Esophagus squamous epithelium (tissue), 5 donors: ENCODE data around the gene TCF12. TPM values are rescaled to one million over a fixed set of nuclear protein-coding genes. Genes with fewer than 3 reads are reported as not detected.

Experiments used
- DNase-seq: peaks from one replicate; lab custom pipeline; 2025; lab: John Stamatoyannopoulos, UW
- H3K27ac ChIP-seq, 4 donors: fragments of 200-600 bp; sonication (generic); one replicate each; pipeline ENCODE4 v1.5.1; 2016 to 2019; ENCODE audit warnings: mild to moderate bottlenecking in 1 of 4
- H3K27me3 ChIP-seq, 4 donors: fragments of 200-600 bp; sonication (generic); 1 replicate in 3 of 4; 2 replicates in 1 of 4; pipeline versions ENCODE4 v1.5.1 to v1.6.0; 2017 to 2021; ENCODE audit warnings: antibody characterized with exemption in 1 of 4
- H3K36me3 ChIP-seq, 3 donors: fragments of 200-600 bp; sonication (generic); one replicate each; pipeline ENCODE4 v1.5.1; 2016 to 2019
- H3K4me1 ChIP-seq, 3 donors: fragments of 200-600 bp; sonication (generic); one replicate each; pipeline ENCODE4 v1.5.1; 2017 to 2019
- H3K4me3 ChIP-seq, 4 donors: fragments of 200-600 bp; sonication (generic); 1 replicate in 3 of 4; 2 replicates in 1 of 4; pipeline ENCODE4 v1.5.1; 2016 to 2019; ENCODE audit warnings: mild to moderate bottlenecking in 2 of 4, moderate library complexity in 1 of 4
- H3K9me3 ChIP-seq, 3 donors: fragments of 200-600 bp; sonication (generic); one replicate each; pipeline ENCODE4 v1.5.1; 2016 to 2019
- POLR2A ChIP-seq, 4 donors: fragments of 450-650 bp; IDR thresholded peaks; one replicate each; pipeline ENCODE4 v1.6.1; 2017; ENCODE audit warnings: antibody characterized with exemption in 4 of 4, mild to moderate bottlenecking in 4 of 4, moderate library complexity in 3 of 4
- WGBS, 2 donors: methylation state at CpG; one replicate each; pipeline ENCODE4 v1.1.5; 2018; 5-methylcytosine and 5-hydroxymethylcytosine counted together
- intact Hi-C: fragments of 100-400 bp; cut with DNase I; formaldehyde crosslinking; loops from one replicate; pipeline ENCODE4 v1.15.0; 2022
- total RNA-seq, 4 donors: library from RNA; depleted of rRNA; stranded (reverse); fragments of >200 nt; gene quantifications; one replicate each; pipeline ENCODE4 v1.1.0, GENCODE V29; 2016
- TF ChIP-seq, protein P1 (sequence below), 6 experiments: fragments of 450-650 bp in 4 of 6; fragments of 200-600 bp in 2 of 6; sonication (generic) in 2 of 6; IDR thresholded peaks; one replicate each; pipeline ENCODE4 v1.5.1; 2016 to 2019; ENCODE audit warnings: antibody characterized with exemption in 6 of 6, mild to moderate bottlenecking in 4 of 6, moderate library complexity in 4 of 6
- donor health status: DM: yes; HTN: yes; CAD: no.

The TCF12 gene
- total RNA-seq, 4 donors from 2014 or later: 28.5 to 90.4 (median 51.3) TPM

DNA sequence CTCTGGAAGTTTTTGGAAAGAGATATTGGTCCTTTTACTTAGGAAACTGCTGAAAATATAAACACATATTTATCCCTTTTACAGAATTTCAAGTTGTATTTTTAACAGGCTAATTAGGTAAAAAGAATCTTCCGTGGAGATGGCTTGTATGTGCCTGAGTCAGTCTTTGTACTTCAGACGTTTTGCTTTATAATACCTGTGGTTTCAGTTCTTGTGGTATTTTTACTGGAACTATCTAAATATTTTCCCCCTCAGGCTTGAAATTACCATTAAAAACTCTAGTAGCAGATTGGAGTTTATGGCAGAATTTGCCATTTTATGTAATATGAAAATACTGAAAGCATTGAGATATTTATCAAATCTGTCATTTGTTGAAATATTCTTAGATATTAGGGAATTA, 306.2 kb downstream of the TCF12 start:
- WGBS, 2 donors: 25 to 28% methylated on average over 2 of the region's 2 CpGs
- no peak overlapping the region for H3K4me3 ChIP-seq
- peaks cover 0 to 6% (median 0%) of the 10 kb centered on the region in 3 donors for H3K4me1 ChIP-seq
- no peak overlapping the region for H3K27ac ChIP-seq
- no peak for DNase-seq
- TF ChIP-seq POLR2A (IDR thresholded peaks at IDR 0.05): no peak
- TF ChIP-seq, protein P1, sequence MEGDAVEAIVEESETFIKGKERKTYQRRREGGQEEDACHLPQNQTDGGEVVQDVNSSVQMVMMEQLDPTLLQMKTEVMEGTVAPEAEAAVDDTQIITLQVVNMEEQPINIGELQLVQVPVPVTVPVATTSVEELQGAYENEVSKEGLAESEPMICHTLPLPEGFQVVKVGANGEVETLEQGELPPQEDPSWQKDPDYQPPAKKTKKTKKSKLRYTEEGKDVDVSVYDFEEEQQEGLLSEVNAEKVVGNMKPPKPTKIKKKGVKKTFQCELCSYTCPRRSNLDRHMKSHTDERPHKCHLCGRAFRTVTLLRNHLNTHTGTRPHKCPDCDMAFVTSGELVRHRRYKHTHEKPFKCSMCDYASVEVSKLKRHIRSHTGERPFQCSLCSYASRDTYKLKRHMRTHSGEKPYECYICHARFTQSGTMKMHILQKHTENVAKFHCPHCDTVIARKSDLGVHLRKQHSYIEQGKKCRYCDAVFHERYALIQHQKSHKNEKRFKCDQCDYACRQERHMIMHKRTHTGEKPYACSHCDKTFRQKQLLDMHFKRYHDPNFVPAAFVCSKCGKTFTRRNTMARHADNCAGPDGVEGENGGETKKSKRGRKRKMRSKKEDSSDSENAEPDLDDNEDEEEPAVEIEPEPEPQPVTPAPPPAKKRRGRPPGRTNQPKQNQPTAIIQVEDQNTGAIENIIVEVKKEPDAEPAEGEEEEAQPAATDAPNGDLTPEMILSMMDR (IDR thresholded peaks at IDR 0.05): no peak
- intact Hi-C loops: no loop called here
- no peaks in the 10 kb centered on the region for H3K9me3 ChIP-seq
- no peaks in the 10 kb centered on the region for H3K36me3 ChIP-seq
- H3K27me3 ChIP-seq: no peaks in the 10 kb centered on the region

DNA sequence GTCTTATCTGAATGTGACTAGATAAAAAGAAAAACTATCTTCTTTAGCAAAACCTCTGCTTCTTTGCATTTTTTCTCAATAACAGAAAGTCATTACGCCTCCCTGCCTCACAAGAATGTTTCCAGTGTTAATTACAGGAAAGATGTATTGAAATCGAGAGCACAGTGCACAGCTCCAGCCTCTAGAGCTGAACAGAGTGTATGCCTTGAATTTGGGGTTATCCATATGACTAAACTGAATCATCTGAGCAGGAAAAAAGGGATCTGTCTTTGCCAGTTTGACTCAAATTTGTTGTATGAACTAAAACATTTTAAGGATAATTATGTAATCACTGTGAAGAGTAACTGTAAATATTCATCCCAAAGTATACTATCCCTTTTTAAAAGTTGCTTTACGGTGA, 308.7 kb downstream of the TCF12 start:
- TF ChIP-seq POLR2A (IDR thresholded peaks at IDR 0.05): no peak
- TF ChIP-seq, protein P1 (IDR thresholded peaks at IDR 0.05): no peak
- intact Hi-C loops: no loop called here
- Histone ChIP-seq H3K36me3 (peaks cover 0 to 4% (median 0%) of the 10 kb centered on the region in 3 donors), H3K4me1 (no peaks in the 10 kb centered on the region), H3K4me3 (no peak overlapping the region), H3K9me3 (no peaks in the 10 kb centered on the region), H3K27ac (no peak overlapping the region), H3K27me3 (no peaks in the 10 kb centered on the region)
- DNase-seq: no peak
- 58 to 80% methylated on average over 3 of the region's 3 CpGs for WGBS, 2 donors

DNA sequence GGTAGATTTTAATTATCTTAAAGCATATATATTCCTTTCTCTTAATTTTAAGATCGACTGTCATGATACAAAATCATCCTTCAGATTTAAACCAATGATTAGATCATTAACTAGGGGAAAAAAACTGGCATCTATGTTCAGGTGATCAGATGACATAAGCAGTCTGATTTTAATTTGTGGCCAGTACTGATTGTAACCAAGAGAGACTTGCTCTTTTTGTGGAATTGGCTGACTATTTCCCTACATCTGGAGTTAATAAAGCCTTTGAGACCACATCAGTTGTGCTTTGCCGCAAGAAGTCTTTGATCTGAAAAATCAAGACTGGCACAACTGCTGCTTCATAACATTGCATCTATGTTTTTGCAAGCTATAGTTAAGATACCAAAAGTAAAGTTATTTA, 309.5 kb downstream of the TCF12 start:
- 73 to 85% methylated on average over 2 of the region's 2 CpGs for WGBS, 2 donors
- Histone ChIP-seq H3K4me1 (no peaks in the 10 kb centered on the region), H3K27ac (no peak overlapping the region), H3K4me3 (no peak overlapping the region), H3K36me3 (peaks cover 0 to 11% (median 0%) of the 10 kb centered on the region in 3 donors), H3K27me3 (no peaks in the 10 kb centered on the region), H3K9me3 (no peaks in the 10 kb centered on the region)
- intact Hi-C loops: no loop called here
- TF ChIP-seq POLR2A (IDR thresholded peaks at IDR 0.05): no peak
- TF ChIP-seq, protein P1 (IDR thresholded peaks at IDR 0.05): no peak
- DNase-seq: no peak

- H3K36me3 ChIP-seq: peaks cover 0 to 16% (median 4%) of the 10 kb centered on the region in 3 donors
- H3K27me3 ChIP-seq: no peaks in the 10 kb centered on the region
- H3K9me3 ChIP-seq: no peaks in the 10 kb centered on the region
- TF ChIP-seq, protein P1 (IDR thresholded peaks at IDR 0.05): no peak
- TF ChIP-seq POLR2A (IDR thresholded peaks at IDR 0.05): no peak
- H3K4me1 ChIP-seq: no peaks in the 10 kb centered on the region
- 75 to 84% methylated on average over 4 of the region's 4 CpGs for WGBS, 2 donors
- intact Hi-C loops: no loop called here
- H3K4me3 ChIP-seq: no peak overlapping the region
- no peak for DNase-seq
- H3K27ac ChIP-seq: no peak overlapping the region
These were observed 310.0 kb downstream of the TCF12 start for GRCh38 chr15:57228395-57228794.

DNA sequence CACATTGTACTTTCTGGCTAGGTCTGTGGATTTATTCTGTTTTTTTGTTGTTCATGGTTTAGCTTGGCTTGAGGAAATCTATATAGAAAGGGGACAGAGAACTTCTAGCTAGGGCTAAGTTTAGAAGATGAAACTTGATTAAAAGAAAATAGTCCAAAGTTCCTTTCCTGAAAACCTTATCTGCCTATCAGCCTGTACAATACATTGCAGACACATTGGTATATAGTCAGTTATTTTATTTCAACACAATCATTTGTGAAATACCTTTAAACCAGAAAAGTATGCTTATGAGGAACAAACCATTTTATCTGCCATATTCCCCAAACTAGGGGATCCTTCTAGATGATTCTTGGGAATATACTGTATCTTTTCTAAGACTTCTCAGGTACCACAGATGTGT, 310.6 kb downstream of the TCF12 start:
- no peaks in the 10 kb centered on the region for H3K27me3 ChIP-seq
- intact Hi-C loops: no loop called here
- no peak overlapping the region for H3K4me3 ChIP-seq
- peaks cover 0 to 22% (median 11%) of the 10 kb centered on the region in 3 donors for H3K36me3 ChIP-seq
- H3K27ac ChIP-seq: no peak overlapping the region
- no peaks in the 10 kb centered on the region for H3K9me3 ChIP-seq
- no peaks in the 10 kb centered on the region for H3K4me1 ChIP-seq
- no peak for DNase-seq
- no peak for TF ChIP-seq POLR2A (IDR thresholded peaks at IDR 0.05)
- TF ChIP-seq, protein P1 (IDR thresholded peaks at IDR 0.05): no peak
